Neural cell (in vitro differentiated cells): ENCODE results near the gene GTF2F1. TPM values are rescaled to one million over a fixed set of nuclear protein-coding genes. Genes with fewer than 3 reads are reported as not detected.
"Not testable (repeated sequence)": the region's sequence is repeated elsewhere in the genome, so short reads cannot be mapped to it uniquely, and the experiment has no call there.

ENCODE experiments used
- H2AFZ ChIP-seq: fragments of 200-600, 300-800 bp; sonication (generic), shearing (Covaris generic); 2 replicates; pipeline ENCODE4 v1.6.0; 2014; ENCODE audit warnings: low read depth, mild to moderate bottlenecking, antibody characterized with exemption, low read length, moderate library complexity
- H3F3A ChIP-seq: fragments of 200-600 bp; shearing (Covaris generic); 2 replicates; pipeline ENCODE4 v1.6.1; 2016; ENCODE audit warnings: mild to moderate bottlenecking, moderate library complexity, mixed read lengths, antibody characterized with exemption, low read length; ENCODE audit not compliant: insufficient read depth, poor library complexity, severe bottlenecking
- H3K27ac ChIP-seq: fragments of 200-600, 300-800 bp; sonication (generic), shearing (Covaris generic); 2 replicates; pipeline ENCODE4 v1.5.1; 2014; ENCODE audit warnings: mild to moderate bottlenecking, low read length, moderate library complexity
- H3K27me3 ChIP-seq: fragments of 300-800, 200-600 bp; sonication (generic), shearing (Covaris generic); 2 replicates; pipeline ENCODE4 v1.6.0; 2014; ENCODE audit warnings: mild to moderate bottlenecking, low read depth, low read length, moderate library complexity; ENCODE audit not compliant: insufficient read depth
- H3K36me3 ChIP-seq: fragments of 300-800, 200-600 bp; sonication (generic), shearing (Covaris generic); 2 replicates; pipeline ENCODE4 v1.5.1; 2014; ENCODE audit warnings: mild to moderate bottlenecking, antibody characterized with exemption, low read length, moderate library complexity; ENCODE audit not compliant: insufficient read depth
- H3K4me2 ChIP-seq: fragments of 300-800, 200-600 bp; sonication (generic), shearing (Covaris generic); 2 replicates; pipeline ENCODE4 v1.6.0; 2014; ENCODE audit warnings: mild to moderate bottlenecking, low read length
- H3K4me3 ChIP-seq: fragments of 300-800, 200-600 bp; sonication (generic), shearing (Covaris generic); 2 replicates; pipeline ENCODE4 v1.5.1; 2014; ENCODE audit warnings: mild to moderate bottlenecking, low read length, moderate library complexity
- H3K79me2 ChIP-seq: fragments of 200-600 bp; shearing (Covaris generic); replicated peaks from 2 replicates; pipeline ENCODE4 v1.6.0; 2014; ENCODE audit warnings: mild to moderate bottlenecking, low read length, moderate library complexity; ENCODE audit not compliant: insufficient read depth
- H3K9ac ChIP-seq: fragments of 300-800, 200-600 bp; sonication (generic), shearing (Covaris generic); 2 replicates; pipeline ENCODE4 v1.6.1; 2016; ENCODE audit warnings: mild to moderate bottlenecking, low read length, mixed read lengths
- H3K9me2 ChIP-seq: fragments of 200-600 bp; shearing (Covaris generic); 2 replicates; pipeline ENCODE4 v1.6.1; 2016; ENCODE audit warnings: mild to moderate bottlenecking, low read length, mixed read lengths; ENCODE audit not compliant: insufficient read depth
- H3K9me3 ChIP-seq: fragments of 200-600, 300-800 bp; sonication (generic), shearing (Covaris generic); 2 replicates; pipeline ENCODE4 v1.6.1; 2016; ENCODE audit warnings: mild to moderate bottlenecking, mixed run types, low read length, moderate library complexity, mixed read lengths
- H4K20me1 ChIP-seq: fragments of 200-600 bp; shearing (Covaris generic); 2 replicates; pipeline ENCODE4 v1.6.1; 2016; ENCODE audit warnings: mild to moderate bottlenecking, mixed run types; ENCODE audit not compliant: insufficient read depth
- EP300 ChIP-seq: fragments of 450-650 bp; conservative IDR thresholded peaks from 2 replicates; pipeline ENCODE4 v1.6.1; 2014; ENCODE audit warnings: antibody characterized with exemption, mild to moderate bottlenecking, moderate library complexity; ENCODE audit not compliant: poor library complexity, severe bottlenecking
- EZH2 ChIP-seq: fragments of 200-600, 300-800 bp; shearing (Covaris generic), sonication (generic); IDR thresholded peaks from 2 replicates; pipeline ENCODE4 v1.6.1; 2014; ENCODE audit warnings: antibody characterized with exemption, low read length, borderline replicate concordance, mild to moderate bottlenecking; ENCODE audit not compliant: insufficient read depth, poor library complexity, severe bottlenecking
- MXI1 ChIP-seq: fragments of 450-650 bp; conservative IDR thresholded peaks from 2 replicates; pipeline ENCODE4 v1.6.1; 2014; ENCODE audit warnings: antibody characterized with exemption, mild to moderate bottlenecking; ENCODE audit not compliant: poor library complexity, severe bottlenecking
- POLR2AphosphoS5 ChIP-seq: IDR thresholded peaks from 2 replicates; pipeline ENCODE4 v1.6.1; 2012
- RAD21 ChIP-seq: fragments of 450-650 bp; conservative IDR thresholded peaks from 2 replicates; pipeline ENCODE4 v1.6.1; 2014; ENCODE audit warnings: antibody characterized with exemption, mild to moderate bottlenecking, moderate library complexity
- SMC3 ChIP-seq: fragments of 450-650 bp; conservative IDR thresholded peaks from 2 replicates; pipeline ENCODE4 v1.6.1; 2014; ENCODE audit warnings: antibody characterized with exemption, mild to moderate bottlenecking, moderate library complexity; ENCODE audit not compliant: poor library complexity
- TAF1 ChIP-seq: IDR thresholded peaks from 2 replicates; pipeline ENCODE4 v1.6.1; 2012; ENCODE audit warnings: low read depth
- polyA plus RNA-seq: library from polyadenylated mRNA; depleted of rRNA; stranded (reverse); fragments of >200 nt; gene quantifications from 2 replicates; pipeline ENCODE4 v1.2.3, GENCODE V29; 2014
- TF ChIP-seq, protein P1 (sequence below): IDR thresholded peaks from 2 replicates; pipeline ENCODE4 v1.6.1; 2012; ENCODE audit warnings: borderline replicate concordance
- TF ChIP-seq, protein P2 (sequence below): fragments of 450-650 bp; IDR thresholded peaks from 2 replicates; pipeline ENCODE4 v1.5.1; 2014; ENCODE audit warnings: antibody characterized with exemption, mild to moderate bottlenecking, moderate library complexity; ENCODE audit not compliant: poor library complexity, severe bottlenecking

The GTF2F1 gene
- polyA plus RNA-seq, 1 donor from 2014 or later = 53.9 TPM

DNA sequence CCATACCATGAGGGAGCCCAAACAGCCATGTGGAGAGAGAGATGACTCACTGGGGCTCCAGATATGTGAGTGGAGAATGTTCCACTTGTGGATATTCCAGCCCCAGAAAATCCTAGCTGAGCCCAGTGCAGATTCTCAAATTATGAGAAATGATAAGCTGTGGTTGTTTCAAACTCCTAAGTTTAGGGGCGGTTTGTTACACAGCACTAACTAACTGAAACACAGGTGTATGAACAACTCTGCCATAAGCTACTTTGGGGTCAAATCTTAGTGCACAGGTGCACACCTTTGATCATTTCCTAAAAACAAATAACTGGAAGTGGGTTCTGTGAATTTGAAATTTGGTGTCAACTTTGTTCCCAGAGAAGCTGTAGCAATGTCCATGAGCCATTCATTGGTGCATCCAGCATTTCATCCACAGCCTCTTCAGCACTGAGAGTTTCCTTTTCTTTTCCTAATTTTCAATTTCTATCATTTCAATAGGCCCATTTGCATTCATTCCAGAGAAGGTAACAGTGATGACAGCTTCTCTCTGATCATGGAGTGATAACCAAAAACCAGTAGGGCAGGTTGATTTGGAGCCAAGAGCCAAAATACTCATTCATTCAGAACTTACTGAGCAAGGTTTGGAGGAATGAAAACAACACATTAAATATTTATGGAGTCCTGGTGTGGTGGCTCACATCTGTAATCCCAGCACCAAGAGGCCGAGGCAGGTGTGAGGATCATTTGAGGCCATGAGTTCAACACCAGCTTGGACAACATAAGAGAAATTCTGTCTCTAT lies 40.4 kb downstream of the GTF2F1 start:
- no peaks in the 10 kb centered on the region for H4K20me1 ChIP-seq
- no peak overlapping the region for H3K4me3 ChIP-seq
- H3K27me3 ChIP-seq = no peaks in the 10 kb centered on the region
- no peak overlapping the region for H3K9ac ChIP-seq
- TF ChIP-seq POLR2AphosphoS5 (no peak), RAD21 (no peak), EP300 (no peak), SMC3 (no peak), EZH2 (no peak), TAF1 (no peak), MXI1 (no peak)
- TF ChIP-seq, protein P1, sequence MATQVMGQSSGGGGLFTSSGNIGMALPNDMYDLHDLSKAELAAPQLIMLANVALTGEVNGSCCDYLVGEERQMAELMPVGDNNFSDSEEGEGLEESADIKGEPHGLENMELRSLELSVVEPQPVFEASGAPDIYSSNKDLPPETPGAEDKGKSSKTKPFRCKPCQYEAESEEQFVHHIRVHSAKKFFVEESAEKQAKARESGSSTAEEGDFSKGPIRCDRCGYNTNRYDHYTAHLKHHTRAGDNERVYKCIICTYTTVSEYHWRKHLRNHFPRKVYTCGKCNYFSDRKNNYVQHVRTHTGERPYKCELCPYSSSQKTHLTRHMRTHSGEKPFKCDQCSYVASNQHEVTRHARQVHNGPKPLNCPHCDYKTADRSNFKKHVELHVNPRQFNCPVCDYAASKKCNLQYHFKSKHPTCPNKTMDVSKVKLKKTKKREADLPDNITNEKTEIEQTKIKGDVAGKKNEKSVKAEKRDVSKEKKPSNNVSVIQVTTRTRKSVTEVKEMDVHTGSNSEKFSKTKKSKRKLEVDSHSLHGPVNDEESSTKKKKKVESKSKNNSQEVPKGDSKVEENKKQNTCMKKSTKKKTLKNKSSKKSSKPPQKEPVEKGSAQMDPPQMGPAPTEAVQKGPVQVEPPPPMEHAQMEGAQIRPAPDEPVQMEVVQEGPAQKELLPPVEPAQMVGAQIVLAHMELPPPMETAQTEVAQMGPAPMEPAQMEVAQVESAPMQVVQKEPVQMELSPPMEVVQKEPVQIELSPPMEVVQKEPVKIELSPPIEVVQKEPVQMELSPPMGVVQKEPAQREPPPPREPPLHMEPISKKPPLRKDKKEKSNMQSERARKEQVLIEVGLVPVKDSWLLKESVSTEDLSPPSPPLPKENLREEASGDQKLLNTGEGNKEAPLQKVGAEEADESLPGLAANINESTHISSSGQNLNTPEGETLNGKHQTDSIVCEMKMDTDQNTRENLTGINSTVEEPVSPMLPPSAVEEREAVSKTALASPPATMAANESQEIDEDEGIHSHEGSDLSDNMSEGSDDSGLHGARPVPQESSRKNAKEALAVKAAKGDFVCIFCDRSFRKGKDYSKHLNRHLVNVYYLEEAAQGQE = no peak
- TF ChIP-seq, protein P2, sequence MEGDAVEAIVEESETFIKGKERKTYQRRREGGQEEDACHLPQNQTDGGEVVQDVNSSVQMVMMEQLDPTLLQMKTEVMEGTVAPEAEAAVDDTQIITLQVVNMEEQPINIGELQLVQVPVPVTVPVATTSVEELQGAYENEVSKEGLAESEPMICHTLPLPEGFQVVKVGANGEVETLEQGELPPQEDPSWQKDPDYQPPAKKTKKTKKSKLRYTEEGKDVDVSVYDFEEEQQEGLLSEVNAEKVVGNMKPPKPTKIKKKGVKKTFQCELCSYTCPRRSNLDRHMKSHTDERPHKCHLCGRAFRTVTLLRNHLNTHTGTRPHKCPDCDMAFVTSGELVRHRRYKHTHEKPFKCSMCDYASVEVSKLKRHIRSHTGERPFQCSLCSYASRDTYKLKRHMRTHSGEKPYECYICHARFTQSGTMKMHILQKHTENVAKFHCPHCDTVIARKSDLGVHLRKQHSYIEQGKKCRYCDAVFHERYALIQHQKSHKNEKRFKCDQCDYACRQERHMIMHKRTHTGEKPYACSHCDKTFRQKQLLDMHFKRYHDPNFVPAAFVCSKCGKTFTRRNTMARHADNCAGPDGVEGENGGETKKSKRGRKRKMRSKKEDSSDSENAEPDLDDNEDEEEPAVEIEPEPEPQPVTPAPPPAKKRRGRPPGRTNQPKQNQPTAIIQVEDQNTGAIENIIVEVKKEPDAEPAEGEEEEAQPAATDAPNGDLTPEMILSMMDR = no peak
- H3K9me2 ChIP-seq = no peaks in the 10 kb centered on the region
- no peaks in the 10 kb centered on the region for H3K9me3 ChIP-seq
- H3F3A ChIP-seq = no peaks in the 10 kb centered on the region
- no peak overlapping the region for H2AFZ ChIP-seq
- no peaks in the 10 kb centered on the region for H3K79me2 ChIP-seq
- H3K36me3 ChIP-seq = no peaks in the 10 kb centered on the region
- no peak overlapping the region for H3K4me2 ChIP-seq
- H3K27ac ChIP-seq = no peak overlapping the region

DNA sequence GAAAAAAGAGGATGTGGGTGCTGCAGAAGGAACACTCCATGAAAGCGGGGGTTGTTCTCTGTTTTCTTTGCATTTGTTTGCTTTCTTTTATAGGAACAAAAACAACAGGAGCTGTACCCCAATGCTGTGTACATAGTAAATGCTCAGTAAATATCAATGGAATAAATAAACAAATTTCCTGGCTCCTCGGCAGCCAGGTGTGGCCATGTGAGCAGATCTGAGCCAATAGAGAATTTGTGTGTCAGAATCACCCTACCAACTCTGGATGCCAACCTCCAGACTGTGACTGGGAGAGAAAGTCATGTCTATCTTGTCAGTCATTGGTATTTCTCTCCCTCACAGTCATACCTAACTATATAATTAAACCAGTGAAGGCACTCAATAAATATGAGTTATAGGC lies 42.3 kb downstream of the GTF2F1 start:
- no peak for TF ChIP-seq MXI1
- TF ChIP-seq SMC3 = no peak
- no peak for TF ChIP-seq RAD21
- TF ChIP-seq EP300 = no peak
- TF ChIP-seq, protein P1 = no peak
- TF ChIP-seq POLR2AphosphoS5 = no peak
- TF ChIP-seq, protein P2 = no peak
- no peak for TF ChIP-seq EZH2
- no peak for TF ChIP-seq TAF1
- Histone ChIP-seq H3F3A (no peaks in the 10 kb centered on the region), H3K4me3 (no peak overlapping the region), H3K4me2 (no peak overlapping the region), H3K27me3 (no peaks in the 10 kb centered on the region), H3K9me3 (no peaks in the 10 kb centered on the region), H3K36me3 (no peaks in the 10 kb centered on the region), H3K79me2 (no peaks in the 10 kb centered on the region), H2AFZ (no peak overlapping the region), H3K27ac (no peak overlapping the region), H3K9ac (no peak overlapping the region), H3K9me2 (no peaks in the 10 kb centered on the region), H4K20me1 (no peaks in the 10 kb centered on the region)

DNA sequence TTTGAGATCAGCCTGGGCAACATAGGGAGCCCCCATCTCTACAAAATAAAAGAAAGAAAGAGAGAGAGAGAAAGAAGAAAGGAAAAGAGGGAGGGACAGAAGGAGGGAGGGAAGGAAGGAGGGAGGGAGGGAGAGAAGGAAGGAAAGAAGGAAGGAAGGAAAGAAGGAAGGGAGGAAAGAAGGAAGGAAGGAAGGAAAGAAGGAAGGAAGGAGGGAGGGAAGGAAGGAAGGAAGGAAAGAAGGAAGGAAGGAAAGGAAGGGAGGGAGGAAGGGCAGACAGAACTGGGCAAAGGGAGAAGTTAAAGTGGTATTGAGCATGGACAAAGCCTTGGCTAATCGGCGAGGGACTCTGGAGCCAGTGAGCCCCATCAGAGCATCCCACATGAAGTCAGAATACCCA lies 43.7 kb downstream of the GTF2F1 start:
- H3K27ac ChIP-seq = not testable (repeated sequence)

More for the DNA sequence above, 43.7 kb downstream of the GTF2F1 start:
- H3K27me3 ChIP-seq, H4K20me1 ChIP-seq, H3K9ac ChIP-seq, H3F3A ChIP-seq, H3K9me2 ChIP-seq, H3K4me2 ChIP-seq, H3K36me3 ChIP-seq, H2AFZ ChIP-seq, H3K4me3 ChIP-seq, H3K9me3 ChIP-seq, H3K79me2 ChIP-seq: not testable (repeated sequence)
